OCI-LY3 (cell line): ENCODE measurements around the gene ZFP91.

ENCODE experiments used
- H2AFZ ChIP-seq: fragments of 200-600, 300-600 bp; shearing (Covaris generic); 2 replicates; pipeline ENCODE4 v1.6.0; 2014; ENCODE audit warnings: antibody characterized with exemption, low read depth, low read length
- H3K27ac ChIP-seq: fragments of 200-600, 300-600 bp; sonication (generic); 2 replicates; pipeline ENCODE4 v1.5.1; 2014; ENCODE audit warnings: mild to moderate bottlenecking, low read length, moderate library complexity, mixed read lengths
- H3K27me3 ChIP-seq: fragments of 200-600, 300-600 bp; sonication (generic); 2 replicates; pipeline ENCODE4 v1.6.1; 2014; ENCODE audit warnings: low read depth, low read length, mixed read lengths
- H3K36me3 ChIP-seq: fragments of 200-600, 300-600 bp; sonication (generic); replicated peaks from 2 replicates; pipeline ENCODE3; 2014; ENCODE audit warnings: low read depth, low read length, mixed read lengths
- H3K4me1 ChIP-seq: fragments of 300-600, 200-600 bp; sonication (generic); 2 replicates; pipeline ENCODE4 v1.6.1; 2014; ENCODE audit warnings: low read length, mixed read lengths
- H3K4me2 ChIP-seq: fragments of 200-600, 300-600 bp; sonication (generic); 2 replicates; pipeline ENCODE4 v1.6.1; 2014; ENCODE audit warnings: low read length, mixed read lengths
- H3K4me3 ChIP-seq: fragments of 300-600, 200-600 bp; sonication (generic); 2 replicates; pipeline ENCODE4 v1.5.1; 2014; ENCODE audit warnings: antibody characterized with exemption, mild to moderate bottlenecking, low read length, moderate library complexity
- H3K79me2 ChIP-seq: fragments of 300-600, 200-600 bp; shearing (Covaris generic); 2 replicates; pipeline ENCODE4 v1.6.1; 2014; ENCODE audit warnings: mild to moderate bottlenecking, low read length, mixed read lengths
- H3K9ac ChIP-seq: fragments of 300-600, 200-600 bp; shearing (Covaris generic); 2 replicates; pipeline ENCODE4 v1.6.0; 2014; ENCODE audit warnings: mild to moderate bottlenecking, low read length, moderate library complexity
- H3K9me3 ChIP-seq: fragments of 200-600, 300-600 bp; shearing (Covaris generic); 2 replicates; pipeline ENCODE4 v1.6.1; 2014; ENCODE audit warnings: low read length, mixed read lengths; ENCODE audit not compliant: insufficient read depth
- H4K20me1 ChIP-seq: fragments of 200-600, 300-600 bp; sonication (generic); 2 replicates; pipeline ENCODE4 v1.6.1; 2016; ENCODE audit warnings: low read length, mixed read lengths; ENCODE audit not compliant: insufficient read depth
- CTCF ChIP-seq: fragments of 200-600, 300-600 bp; sonication (generic); IDR thresholded peaks from 2 replicates; pipeline ENCODE4 v1.5.1; 2014; ENCODE audit warnings: antibody characterized with exemption, low read length, low read depth
- EZH2phosphoT487 ChIP-seq: fragments of 200-600 bp; shearing (Covaris generic); IDR thresholded peaks from 2 replicates; pipeline ENCODE4 v1.6.1; 2018; ENCODE audit warnings: antibody characterized with exemption, mixed run types, low read depth

ZFP91 gene

DNA sequence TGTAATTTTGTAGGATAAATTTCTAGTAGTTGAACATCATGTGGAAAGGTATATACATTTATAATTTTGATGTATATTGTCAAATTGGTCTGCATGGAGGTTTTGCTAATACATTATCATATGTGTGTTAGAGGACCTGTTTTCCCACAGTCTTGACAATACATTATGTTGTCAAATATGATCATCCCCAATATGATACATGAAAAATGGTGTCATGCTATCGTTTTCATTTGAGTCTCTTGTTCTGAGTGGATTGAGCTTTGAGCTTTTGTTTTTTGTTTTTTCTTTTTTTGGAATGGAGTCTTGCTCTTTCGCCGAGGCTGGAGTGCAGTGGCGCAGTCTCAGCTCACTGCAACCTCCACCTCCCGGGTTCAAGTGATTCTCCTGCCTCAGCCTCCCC lies 29.5 kb downstream of the ZFP91 start:
- peaks cover 16% of the 10 kb centered on the region for H3K4me1 ChIP-seq
- H3K4me2 ChIP-seq = no peak overlapping the region
- H3K9ac ChIP-seq = no peak overlapping the region
- H2AFZ ChIP-seq = no peak overlapping the region
- no peak overlapping the region for H3K4me3 ChIP-seq
- no peak overlapping the region for H3K27ac ChIP-seq
- H3K79me2 ChIP-seq = peaks cover 63% of the 10 kb centered on the region
- no peaks in the 10 kb centered on the region for H3K9me3 ChIP-seq
- peaks cover 56% of the 10 kb centered on the region for H4K20me1 ChIP-seq
- H3K27me3 ChIP-seq = no peaks in the 10 kb centered on the region
- peaks cover 50% of the 10 kb centered on the region for H3K36me3 ChIP-seq
- TF ChIP-seq EZH2phosphoT487 = no peak
- TF ChIP-seq CTCF = no peak

- TF ChIP-seq EZH2phosphoT487 = no peak
- no peaks in the 10 kb centered on the region for H3K27me3 ChIP-seq
- H4K20me1 ChIP-seq = peaks cover 42% of the 10 kb centered on the region
- H3K4me2 ChIP-seq = no peak overlapping the region
- no peaks in the 10 kb centered on the region for H3K9me3 ChIP-seq
- H3K27ac ChIP-seq = no peak overlapping the region
- no peak overlapping the region for H2AFZ ChIP-seq
- H3K4me1 ChIP-seq = peaks cover 16% of the 10 kb centered on the region
- H3K36me3 ChIP-seq = peaks cover 60% of the 10 kb centered on the region
- H3K4me3 ChIP-seq = no peak overlapping the region
- H3K9ac ChIP-seq = no peak overlapping the region
- H3K79me2 ChIP-seq = peaks cover 49% of the 10 kb centered on the region
These were observed 30.9 kb downstream of the ZFP91 start for GRCh38 chr11:58609723-58610122.

GRCh38 chr11:58613228-58613627 lies 34.4 kb downstream of the ZFP91 start:
- H3K9me3 ChIP-seq = no peaks in the 10 kb centered on the region
- H3K4me1 ChIP-seq = no peaks in the 10 kb centered on the region
- TF ChIP-seq CTCF (no peak), EZH2phosphoT487 (no peak)
- no peak overlapping the region for H3K27ac ChIP-seq
- H3K36me3 ChIP-seq = peaks cover 80% of the 10 kb centered on the region
- no peak overlapping the region for H3K4me2 ChIP-seq
- H4K20me1 ChIP-seq = peaks cover 17% of the 10 kb centered on the region
- no peak overlapping the region for H3K9ac ChIP-seq
- peaks cover 15% of the 10 kb centered on the region for H3K79me2 ChIP-seq
- no peak overlapping the region for H3K4me3 ChIP-seq
- H3K27me3 ChIP-seq = no peaks in the 10 kb centered on the region
- no peak overlapping the region for H2AFZ ChIP-seq

GRCh38 chr11:58615559-58615958 lies 36.7 kb downstream of the ZFP91 start:
- no peak overlapping the region for H3K4me3 ChIP-seq
- H3K4me2 ChIP-seq = no peak overlapping the region
- H4K20me1 ChIP-seq = no peaks in the 10 kb centered on the region
- H3K27ac ChIP-seq = no peak overlapping the region
- H3K36me3 ChIP-seq = peaks cover 86% of the 10 kb centered on the region
- H3K79me2 ChIP-seq = no peaks in the 10 kb centered on the region
- H3K4me1 ChIP-seq = no peaks in the 10 kb centered on the region
- no peak overlapping the region for H2AFZ ChIP-seq
- H3K9ac ChIP-seq = no peak overlapping the region
- no peaks in the 10 kb centered on the region for H3K9me3 ChIP-seq
- TF ChIP-seq CTCF (no peak), EZH2phosphoT487 (no peak)
- H3K27me3 ChIP-seq = no peaks in the 10 kb centered on the region

- Histone ChIP-seq H3K9ac (no peak overlapping the region), H2AFZ (no peak overlapping the region), H3K9me3 (no peaks in the 10 kb centered on the region), H4K20me1 (no peaks in the 10 kb centered on the region), H3K4me1 (no peaks in the 10 kb centered on the region), H3K79me2 (no peaks in the 10 kb centered on the region), H3K4me3 (no peak overlapping the region), H3K27me3 (no peaks in the 10 kb centered on the region), H3K36me3 (peaks cover 78% of the 10 kb centered on the region), H3K27ac (no peak overlapping the region), H3K4me2 (no peak overlapping the region)
- TF ChIP-seq EZH2phosphoT487 (no peak), CTCF (no peak)
These were observed 37.7 kb downstream of the ZFP91 start for GRCh38 chr11:58616594-58616993.
